Ishikawa (cell line): ENCODE results near the gene ZCCHC13.

ENCODE experiments used
- CEBPB ChIP-seq: IDR thresholded peaks from 2 replicates; pipeline ENCODE4 v1.6.1; 2012
- CREB1 ChIP-seq: IDR thresholded peaks from 2 replicates; pipeline ENCODE4 v1.6.1; 2012; ENCODE audit warnings: low read depth
- EGR1 ChIP-seq: IDR thresholded peaks from 2 replicates; pipeline ENCODE4 v1.6.1; 2012
- EP300 ChIP-seq: IDR thresholded peaks from 2 replicates; pipeline ENCODE4 v1.6.1; 2012; ENCODE audit warnings: borderline replicate concordance
- FOXM1 ChIP-seq: IDR thresholded peaks from 2 replicates; pipeline ENCODE4 v1.6.1; 2012; ENCODE audit warnings: low read depth, borderline replicate concordance
- MAX ChIP-seq: IDR thresholded peaks from 2 replicates; pipeline ENCODE4 v1.6.1; 2012
- NFIC ChIP-seq: IDR thresholded peaks from 2 replicates; pipeline ENCODE4 v1.6.1; 2012
- RAD21 ChIP-seq: IDR thresholded peaks from 2 replicates; pipeline ENCODE4 v1.6.1; 2012; ENCODE audit warnings: low read depth
- REST ChIP-seq: IDR thresholded peaks from 2 replicates; pipeline ENCODE4 v1.6.1; 2012; ENCODE audit warnings: low read depth, mild to moderate bottlenecking
- TAF1 ChIP-seq: IDR thresholded peaks from 2 replicates; pipeline ENCODE4 v1.6.1; 2012; ENCODE audit warnings: low read depth, mild to moderate bottlenecking
- TCF12 ChIP-seq: IDR thresholded peaks from 2 replicates; pipeline ENCODE4 v1.6.1; 2012; ENCODE audit warnings: low read depth
- TEAD4 ChIP-seq: IDR thresholded peaks from 2 replicates; pipeline ENCODE4 v1.6.1; 2012
- USF1 ChIP-seq: IDR thresholded peaks from 2 replicates; pipeline ENCODE4 v1.6.1; 2012
- YY1 ChIP-seq: IDR thresholded peaks from 2 replicates; pipeline ENCODE4 v1.6.1; 2012; ENCODE audit warnings: low read depth
- ZBTB7A ChIP-seq: IDR thresholded peaks from 2 replicates; pipeline ENCODE4 v1.6.1; 2012; ENCODE audit warnings: low read depth

The ZCCHC13 gene

GRCh38 chrX:74300869-74301268, 3.1 kb upstream of the ZCCHC13 start:
- no peak for TF ChIP-seq YY1
- no peak for TF ChIP-seq FOXM1
- TF ChIP-seq TAF1 = no peak
- no peak for TF ChIP-seq MAX
- TF ChIP-seq EGR1 = no peak
- TF ChIP-seq TCF12 = no peak
- TF ChIP-seq TEAD4 = no peak

GRCh38 chrX:74318672-74319071, 14.7 kb downstream of the ZCCHC13 start:
- TF ChIP-seq NFIC (no peak), FOXM1 (no peak), RAD21 (no peak), MAX (no peak), TEAD4 (no peak), TAF1 (no peak), CREB1 (no peak)

- no peak for TF ChIP-seq TAF1
- TF ChIP-seq EP300 = no peak
- TF ChIP-seq NFIC = no peak
- TF ChIP-seq MAX = no peak
- no peak for TF ChIP-seq YY1
- no peak for TF ChIP-seq RAD21
- TF ChIP-seq CREB1 = no peak
- no peak for TF ChIP-seq ZBTB7A
- no peak for TF ChIP-seq CEBPB
Observed at GRCh38 chrX:74321191-74321590, 17.2 kb downstream of the ZCCHC13 start.

- no peak for TF ChIP-seq TAF1
- TF ChIP-seq REST = no peak
- TF ChIP-seq ZBTB7A = no peak
- TF ChIP-seq EGR1 = no peak
- no peak for TF ChIP-seq CEBPB
- TF ChIP-seq CREB1 = no peak
- no peak for TF ChIP-seq TEAD4
- no peak for TF ChIP-seq NFIC
- no peak for TF ChIP-seq FOXM1
- TF ChIP-seq TCF12 = no peak
- no peak for TF ChIP-seq USF1
- TF ChIP-seq MAX = no peak
- TF ChIP-seq YY1 = no peak
Observed at GRCh38 chrX:74324131-74324530, 20.2 kb downstream of the ZCCHC13 start.

GRCh38 chrX:74325130-74326059, 21.4 kb downstream of the ZCCHC13 start:
- TF ChIP-seq CEBPB = no peak
- peak; percentile 18; the same call in 1 of the 2 replicates for TF ChIP-seq RAD21
- no peak for TF ChIP-seq FOXM1
- no peak for TF ChIP-seq MAX
- TF ChIP-seq NFIC = no peak

- TF ChIP-seq CEBPB = no peak
- TF ChIP-seq CREB1 = no peak
- no peak for TF ChIP-seq REST
- TF ChIP-seq FOXM1 = no peak
- TF ChIP-seq YY1 = no peak
- no peak for TF ChIP-seq TCF12
- no peak for TF ChIP-seq RAD21
- TF ChIP-seq EGR1 = no peak
- TF ChIP-seq MAX = no peak
- TF ChIP-seq ZBTB7A = no peak
- TF ChIP-seq USF1 = no peak
- no peak for TF ChIP-seq NFIC
Observed at GRCh38 chrX:74338852-74339251, 34.9 kb downstream of the ZCCHC13 start.
